HG03039 (cell line): ENCODE measurements around the gene TLL1.

Experiments
- ATAC-seq: cut with Tn5 transposase; IDR thresholded peaks from one replicate; pipeline ENCODE4 v1.9.1; 2021; ENCODE audit warnings: mild to moderate bottlenecking, moderate library complexity; ENCODE audit not compliant: unreplicated experiment

TLL1 gene

GRCh38 chr4:165879641-165880040 is 6.6 kb downstream of the TLL1 start:
- no peak for ATAC-seq

- ATAC-seq, result no peak
Observed at GRCh38 chr4:165894159-165894558, 21.1 kb downstream of the TLL1 start.

GRCh38 chr4:165905405-165906027 is 32.5 kb downstream of the TLL1 start:
- no peak for ATAC-seq

- ATAC-seq, result no peak
Observed at GRCh38 chr4:165906272-165906671, 33.2 kb downstream of the TLL1 start.

GRCh38 chr4:165909947-165910346 is 36.9 kb downstream of the TLL1 start:
- no peak for ATAC-seq

- no peak for ATAC-seq
Observed at GRCh38 chr4:165915215-165915614, 42.2 kb downstream of the TLL1 start.

- ATAC-seq, result no peak
Observed at GRCh38 chr4:165921546-165921945, 48.5 kb downstream of the TLL1 start.

- no peak for ATAC-seq
Observed at GRCh38 chr4:165922747-165923146, 49.7 kb downstream of the TLL1 start.

- ATAC-seq, result no peak
Observed at GRCh38 chr4:165926307-165926706, 53.3 kb downstream of the TLL1 start.

- no peak for ATAC-seq
Observed at GRCh38 chr4:165927366-165927765, 54.3 kb downstream of the TLL1 start.

GRCh38 chr4:165927815-165928214 is 54.8 kb downstream of the TLL1 start:
- no peak for ATAC-seq

GRCh38 chr4:165928601-165929000 is 55.6 kb downstream of the TLL1 start:
- no peak for ATAC-seq

GRCh38 chr4:165929662-165930061 is 56.6 kb downstream of the TLL1 start:
- ATAC-seq, result no peak

GRCh38 chr4:165931741-165932140 is 58.7 kb downstream of the TLL1 start:
- ATAC-seq, result no peak

GRCh38 chr4:165944900-165945299 is 71.9 kb downstream of the TLL1 start:
- ATAC-seq, result no peak

- no peak for ATAC-seq
Observed at GRCh38 chr4:165945991-165946390, 73.0 kb downstream of the TLL1 start.

GRCh38 chr4:165947019-165947418 is 74.0 kb downstream of the TLL1 start:
- ATAC-seq, result no peak

- ATAC-seq, result no peak
Observed at GRCh38 chr4:165953181-165953580, 80.1 kb downstream of the TLL1 start.

GRCh38 chr4:165963621-165964020 is 90.6 kb downstream of the TLL1 start:
- ATAC-seq, result no peak

- no peak for ATAC-seq
Observed at GRCh38 chr4:165964591-165964990, 91.6 kb downstream of the TLL1 start.

GRCh38 chr4:165965503-165965902 is 92.5 kb downstream of the TLL1 start:
- ATAC-seq, result no peak

- ATAC-seq, result no peak
Observed at GRCh38 chr4:165966833-165967232, 93.8 kb downstream of the TLL1 start.

GRCh38 chr4:165967486-165967885 is 94.4 kb downstream of the TLL1 start:
- ATAC-seq, result no peak
